HepG2 (cell line): ENCODE data around the gene STMN3. TPM values are rescaled to one million over a fixed set of nuclear protein-coding genes. Genes with fewer than 3 reads are reported as not detected.

Experiments used
- ARNT2 ChIP-seq: sonication (generic); formaldehyde crosslinking; IDR thresholded peaks from 2 replicates; pipeline ENCODE4 v1.8.0; 2022; ENCODE audit warnings: mild to moderate bottlenecking, low read depth, missing genetic modification reagents, moderate library complexity
- BRCA1 ChIP-seq: sonication (generic); formaldehyde crosslinking; IDR thresholded peaks from 2 replicates; pipeline ENCODE4 v1.4.0; 2020; ENCODE audit warnings: missing genetic modification reagents
- CENPT ChIP-seq: sonication (generic); formaldehyde crosslinking; IDR thresholded peaks from 2 replicates; pipeline ENCODE4 v1.8.0; 2022; ENCODE audit warnings: low read depth, mild to moderate bottlenecking, moderate library complexity, missing genetic modification reagents
- EED ChIP-seq: sonication (generic); formaldehyde crosslinking; IDR thresholded peaks from 2 replicates; pipeline ENCODE4 v1.5.0; 2020; ENCODE audit warnings: mild to moderate bottlenecking, missing genetic modification reagents
- HDAC2 ChIP-seq: sonication (generic); formaldehyde crosslinking; IDR thresholded peaks from 2 replicates; pipeline ENCODE4 v1.4.0; 2020; ENCODE audit warnings: missing genetic modification reagents
- HHEX ChIP-seq: IDR thresholded peaks from 2 replicates; pipeline ENCODE4 v1.6.1; 2016; ENCODE audit warnings: control low read depth
- KDM5A ChIP-seq: fragments of 200-600 bp; sonication (generic); IDR thresholded peaks from 2 replicates; pipeline ENCODE4 v1.7.0; 2018; ENCODE audit warnings: antibody characterized with exemption, mild to moderate bottlenecking, low read length, borderline replicate concordance
- MAF1 ChIP-seq: sonication (generic); formaldehyde crosslinking; IDR thresholded peaks from 2 replicates; pipeline ENCODE4 v1.5.0; 2020; ENCODE audit warnings: missing genetic modification reagents, borderline replicate concordance
- MAZ ChIP-seq, 2 experiments: sonication (generic) in 1 of 2; formaldehyde crosslinking in 1 of 2; IDR thresholded peaks; 2 replicates each; pipeline versions ENCODE4 v1.5.0 to v1.6.1; 2012 to 2020; ENCODE audit warnings: low read depth in 2 of 2, mild to moderate bottlenecking in 2 of 2, borderline replicate concordance in 1 of 2, improper control_type of control experiment in 1 of 2, low read length in 1 of 2, missing genetic modification reagents in 1 of 2, moderate library complexity in 1 of 2
- RNF2 ChIP-seq: fragments of 450-650 bp; conservative IDR thresholded peaks from 2 replicates; pipeline ENCODE4 v1.6.1; 2016; ENCODE audit warnings: low read depth
- SAFB2 ChIP-seq: sonication (generic); formaldehyde crosslinking; IDR thresholded peaks from 2 replicates; pipeline ENCODE4 v1.5.1; 2020; ENCODE audit warnings: missing genetic modification reagents, low read depth, mild to moderate bottlenecking, borderline replicate concordance
- SOX5 ChIP-seq: IDR thresholded peaks from 2 replicates; pipeline ENCODE4 v1.6.1; 2016; ENCODE audit warnings: borderline replicate concordance
- U2AF1 ChIP-seq: fragments of 200-400 bp; formaldehyde crosslinking; optimal IDR thresholded peaks from 2 replicates; pipeline ENCODE3; 2017; ENCODE audit warnings: mild to moderate bottlenecking, low read depth, low read length
- ZBTB14 ChIP-seq: sonication (generic); formaldehyde crosslinking; IDR thresholded peaks from 2 replicates; pipeline ENCODE4 v1.4.0; 2020; ENCODE audit warnings: missing genetic modification reagents
- ZFYVE20 ChIP-seq: sonication (generic); formaldehyde crosslinking; IDR thresholded peaks from 2 replicates; pipeline ENCODE4 v1.8.0; 2023; ENCODE audit warnings: low read depth, mild to moderate bottlenecking, moderate library complexity, missing genetic modification reagents, borderline replicate concordance
- ZMYM2 ChIP-seq: sonication (generic); formaldehyde crosslinking; IDR thresholded peaks from 2 replicates; pipeline ENCODE4 v1.8.0; 2022; ENCODE audit warnings: mild to moderate bottlenecking, missing genetic modification reagents
- ZNF160 ChIP-seq: sonication (generic); formaldehyde crosslinking; IDR thresholded peaks from 2 replicates; pipeline ENCODE4 v1.8.0; 2022; ENCODE audit warnings: mild to moderate bottlenecking, inconsistent platforms, missing genetic modification reagents
- ZNF17 ChIP-seq: sonication (generic); formaldehyde crosslinking; IDR thresholded peaks from 2 replicates; pipeline ENCODE4 v1.5.0; 2020; ENCODE audit warnings: mild to moderate bottlenecking, missing genetic modification reagents
- ZNF567 ChIP-seq: sonication (generic); formaldehyde crosslinking; IDR thresholded peaks from 2 replicates; pipeline ENCODE4 v1.8.1; 2023; ENCODE audit warnings: mild to moderate bottlenecking, missing genetic modification reagents, borderline replicate concordance
- ZNF766 ChIP-seq: sonication (generic); formaldehyde crosslinking; IDR thresholded peaks from 2 replicates; pipeline ENCODE4 v1.5.0; 2020; ENCODE audit warnings: missing genetic modification reagents, borderline replicate concordance
- ZSCAN29 ChIP-seq: sonication (generic); formaldehyde crosslinking; conservative IDR thresholded peaks from 2 replicates; pipeline ENCODE4 v1.4.0; 2020; ENCODE audit warnings: mild to moderate bottlenecking, missing genetic modification reagents
- polyA plus RNA-seq, 8 experiments: library from polyadenylated mRNA; depleted of rRNA in 3 of 8; stranded (reverse) in 7 of 8; unstranded in 1 of 8; fragments of >200 nt; fragmentation: Illumina TruSeq in 4 of 8; extraction: Trizol in 4 of 8; gene quantifications; 2 replicates each; pipeline versions ENCODE4 v1.2.1 to v1.2.3, GENCODE V29; 2011 to 2016; ENCODE audit warnings: low read depth in 4 of 8, missing spikeins in 1 of 8, mixed read lengths in 1 of 8; ENCODE audit not compliant: insufficient read depth in 1 of 8
- total RNA-seq, 5 experiments: library from RNA; depleted of rRNA; stranded (reverse); fragments of >200 nt; fragmentation: Illumina TruSeq; extraction: Trizol; gene quantifications; 2 replicates each; pipeline ENCODE4 v1.2.3, GENCODE V29; 2016; ENCODE audit warnings: low read depth in 1 of 5
- TF ChIP-seq, protein P1 (sequence below): sonication (generic); formaldehyde crosslinking; IDR thresholded peaks from 2 replicates; pipeline ENCODE4 v1.4.0; 2020; ENCODE audit warnings: missing genetic modification reagents
- TF ChIP-seq, protein P2 (sequence below): sonication (generic); formaldehyde crosslinking; IDR thresholded peaks from 2 replicates; pipeline ENCODE4 v1.5.1; 2020; ENCODE audit warnings: missing genetic modification reagents, mild to moderate bottlenecking, borderline replicate concordance

The STMN3 gene
- total and polyA plus RNA-seq, 2 of the 13 experiments (the other 11 are each of a cell fraction or from before 2014, with no cell fraction given), result 21.0 to 48.3 TPM

GRCh38 chr20:63626424-63627128 is 26.6 kb downstream of the STMN3 start, which contains the start of gene GMEB2 (continued):
- TF ChIP-seq ZBTB14, result peak; percentile 96
- TF ChIP-seq SAFB2 (CRISPR knock-in tag), result peak; percentile 83
- no peak for TF ChIP-seq ZMYM2 (CRISPR knock-in tag)
- TF ChIP-seq MAF1 (CRISPR knock-in tag), result 0 out of 2 replicates have a peak, but pooled peaks have one; percentile 16
- TF ChIP-seq ZSCAN29 (CRISPR knock-in tag), result no peak
- 0 out of 2 replicates have a peak, but pooled peaks have one; percentile 69 for TF ChIP-seq BRCA1
- 0 out of 2 replicates have a peak, but pooled peaks have one; percentile 25 for TF ChIP-seq RNF2
- no peak for TF ChIP-seq U2AF1
- TF ChIP-seq SOX5 (CRISPR knock-in tag), result no peak
- no peak for TF ChIP-seq ZNF567 (CRISPR knock-in tag)
- TF ChIP-seq ZFYVE20 (CRISPR knock-in tag), result 0 out of 2 replicates have a peak, but pooled peaks have one; percentile 67
- TF ChIP-seq ZNF160 (CRISPR knock-in tag), result peak; percentile 91
- TF ChIP-seq KDM5A, result no peak
- 0 out of 2 replicates have a peak, but pooled peaks have one; percentile 54 for TF ChIP-seq EED
- TF ChIP-seq, protein P1, sequence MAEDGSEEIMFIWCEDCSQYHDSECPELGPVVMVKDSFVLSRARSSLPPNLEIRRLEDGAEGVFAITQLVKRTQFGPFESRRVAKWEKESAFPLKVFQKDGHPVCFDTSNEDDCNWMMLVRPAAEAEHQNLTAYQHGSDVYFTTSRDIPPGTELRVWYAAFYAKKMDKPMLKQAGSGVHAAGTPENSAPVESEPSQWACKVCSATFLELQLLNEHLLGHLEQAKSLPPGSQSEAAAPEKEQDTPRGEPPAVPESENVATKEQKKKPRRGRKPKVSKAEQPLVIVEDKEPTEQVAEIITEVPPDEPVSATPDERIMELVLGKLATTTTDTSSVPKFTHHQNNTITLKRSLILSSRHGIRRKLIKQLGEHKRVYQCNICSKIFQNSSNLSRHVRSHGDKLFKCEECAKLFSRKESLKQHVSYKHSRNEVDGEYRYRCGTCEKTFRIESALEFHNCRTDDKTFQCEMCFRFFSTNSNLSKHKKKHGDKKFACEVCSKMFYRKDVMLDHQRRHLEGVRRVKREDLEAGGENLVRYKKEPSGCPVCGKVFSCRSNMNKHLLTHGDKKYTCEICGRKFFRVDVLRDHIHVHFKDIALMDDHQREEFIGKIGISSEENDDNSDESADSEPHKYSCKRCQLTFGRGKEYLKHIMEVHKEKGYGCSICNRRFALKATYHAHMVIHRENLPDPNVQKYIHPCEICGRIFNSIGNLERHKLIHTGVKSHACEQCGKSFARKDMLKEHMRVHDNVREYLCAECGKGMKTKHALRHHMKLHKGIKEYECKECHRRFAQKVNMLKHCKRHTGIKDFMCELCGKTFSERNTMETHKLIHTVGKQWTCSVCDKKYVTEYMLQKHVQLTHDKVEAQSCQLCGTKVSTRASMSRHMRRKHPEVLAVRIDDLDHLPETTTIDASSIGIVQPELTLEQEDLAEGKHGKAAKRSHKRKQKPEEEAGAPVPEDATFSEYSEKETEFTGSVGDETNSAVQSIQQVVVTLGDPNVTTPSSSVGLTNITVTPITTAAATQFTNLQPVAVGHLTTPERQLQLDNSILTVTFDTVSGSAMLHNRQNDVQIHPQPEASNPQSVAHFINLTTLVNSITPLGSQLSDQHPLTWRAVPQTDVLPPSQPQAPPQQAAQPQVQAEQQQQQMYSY (CRISPR knock-in tag), result 0 out of 2 replicates have a peak, but pooled peaks have one; percentile 48
- TF ChIP-seq ZNF17 (CRISPR knock-in tag), result no peak
- peak; percentile 81; the same call in 1 of the 2 replicates for TF ChIP-seq ZNF766 (CRISPR knock-in tag)
- 0 out of 2 replicates have a peak, but pooled peaks have one; percentile 19 for TF ChIP-seq CENPT (CRISPR knock-in tag)
- 0 out of 2 replicates have a peak, but pooled peaks have one; percentile 47 for TF ChIP-seq MAZ (IDR thresholded peaks at IDR 0.05; ENCODE audit: borderline replicate concordance, low read depth, low read length)
- peak; percentile 28 for TF ChIP-seq MAZ (CRISPR knock-in tag; IDR thresholded peaks at IDR 0.05; ENCODE audit: low read depth)
- TF ChIP-seq HDAC2, result no peak
- no peak for TF ChIP-seq HHEX
- peak; percentile 82 for TF ChIP-seq ARNT2
- TF ChIP-seq, protein P2, sequence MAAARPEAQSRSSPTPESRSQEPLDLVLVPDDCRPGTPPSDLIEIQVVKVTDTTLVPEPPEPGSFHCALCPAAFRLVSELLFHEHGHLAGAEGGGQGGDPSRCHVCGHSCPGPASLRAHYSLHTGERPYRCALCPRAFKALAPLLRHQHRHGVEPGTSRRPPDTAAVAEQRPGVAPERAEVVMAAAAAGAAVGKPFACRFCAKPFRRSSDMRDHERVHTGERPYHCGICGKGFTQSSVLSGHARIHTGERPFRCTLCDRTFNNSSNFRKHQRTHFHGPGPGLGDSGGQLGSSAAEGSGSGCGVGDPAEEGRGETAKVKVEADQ, result peak; percentile 61; the same call in 1 of the 2 replicates
